GM19438 (cell line): ENCODE measurements around the gene SSBP2.

Source experiments
- ATAC-seq: cut with Tn5 transposase; IDR thresholded peaks from one replicate; pipeline ENCODE4 v1.9.1; 2021; ENCODE audit warnings: low read depth; ENCODE audit not compliant: unreplicated experiment

Gene SSBP2

GRCh38 chr5:81405126-81405891, 345.6 kb downstream of the SSBP2 start:
- ATAC-seq, result no peak

DNA sequence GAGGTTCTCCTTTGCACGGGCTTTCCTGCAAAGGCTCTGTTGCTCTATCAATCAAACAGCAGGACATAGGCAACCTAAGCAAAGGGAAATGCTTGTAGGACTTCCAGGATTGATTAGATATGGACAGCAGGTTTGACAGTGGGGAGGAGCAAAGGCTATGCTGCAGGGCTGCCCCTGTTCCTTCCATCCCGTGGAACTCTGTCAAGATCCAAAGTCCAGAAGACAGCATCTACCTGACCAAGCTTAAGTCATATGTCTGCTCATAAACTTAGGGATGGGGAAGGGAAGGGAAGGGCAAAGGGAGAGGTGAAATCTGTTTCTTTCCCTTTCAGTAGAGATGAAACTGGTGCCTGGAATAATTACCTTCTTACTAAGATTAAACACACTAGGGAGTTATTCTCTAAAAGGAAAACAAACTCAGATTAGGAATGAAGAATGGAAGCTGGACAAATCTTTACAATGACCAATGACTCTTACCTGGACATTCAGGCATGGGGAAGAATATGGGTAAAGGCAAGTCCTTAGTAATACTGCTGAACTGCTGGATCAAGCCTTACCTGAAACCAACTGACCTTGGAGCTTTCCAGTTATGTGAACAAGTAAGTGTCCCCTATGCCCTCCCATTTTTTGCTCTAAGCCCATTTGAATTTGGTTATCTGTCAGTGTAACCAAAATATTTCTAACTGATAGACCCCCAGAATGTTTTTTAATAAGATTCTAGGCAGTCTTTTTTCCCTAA, 348.5 kb downstream of the SSBP2 start:
- no peak for ATAC-seq

DNA sequence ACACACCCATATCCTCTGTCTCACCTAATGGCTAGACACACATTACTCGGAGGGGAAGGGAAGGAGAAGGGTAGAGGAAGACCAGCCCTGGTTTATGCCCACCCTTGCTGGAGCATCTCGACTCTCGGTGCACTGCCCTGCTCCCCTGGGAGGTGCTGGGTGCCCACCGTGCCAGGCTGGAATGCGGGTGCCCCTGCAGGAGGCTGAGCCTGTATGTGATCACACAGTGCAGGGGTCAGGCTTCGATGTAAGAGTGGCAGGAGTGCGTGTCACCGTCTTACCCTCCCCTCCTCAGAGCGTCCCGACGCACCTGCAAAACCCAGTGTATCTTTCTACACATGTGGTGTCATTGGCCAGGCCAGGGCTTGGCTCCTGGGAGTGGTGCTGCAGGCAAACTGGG, 349.6 kb downstream of the SSBP2 start:
- ATAC-seq, result no peak

DNA sequence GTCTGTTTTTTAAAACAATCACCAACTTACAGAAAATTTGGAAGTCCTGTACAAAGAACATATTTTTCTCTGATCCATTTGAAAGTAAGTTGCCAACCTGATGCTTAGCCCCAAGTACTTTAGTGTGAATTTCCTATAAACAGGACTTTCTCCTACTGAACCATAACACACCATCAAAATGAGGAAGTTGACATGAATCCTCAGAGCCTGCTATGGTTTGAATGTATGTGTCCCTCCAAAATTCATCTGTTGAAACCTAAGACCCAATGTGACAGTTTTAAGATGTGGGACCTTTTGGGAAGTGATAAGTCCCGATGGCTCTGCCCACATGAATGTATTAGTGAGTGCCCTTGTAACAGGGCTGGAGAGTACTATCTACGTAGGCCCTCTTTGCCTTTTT, 350.5 kb downstream of the SSBP2 start:
- ATAC-seq, result no peak

DNA sequence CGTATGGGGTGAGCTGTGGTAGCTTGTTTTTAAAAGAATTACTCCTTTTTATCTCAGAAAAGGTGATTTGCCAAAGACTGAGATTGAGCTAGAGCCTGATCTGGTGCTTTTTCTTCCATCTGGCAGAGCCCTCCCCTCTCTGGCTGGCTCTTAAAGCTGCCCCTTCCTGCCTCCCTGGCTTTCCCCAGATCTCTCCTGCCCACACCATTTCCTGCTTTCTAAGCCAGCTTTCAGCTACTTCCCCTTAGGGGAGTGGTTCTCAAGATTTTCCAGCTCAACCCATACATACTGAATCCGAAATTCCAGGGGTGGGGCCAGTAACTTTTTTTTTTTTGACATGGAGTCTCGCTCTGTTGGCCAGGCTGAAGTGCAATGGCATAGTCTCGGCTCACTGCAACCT, 352.2 kb downstream of the SSBP2 start:
- no peak for ATAC-seq

DNA sequence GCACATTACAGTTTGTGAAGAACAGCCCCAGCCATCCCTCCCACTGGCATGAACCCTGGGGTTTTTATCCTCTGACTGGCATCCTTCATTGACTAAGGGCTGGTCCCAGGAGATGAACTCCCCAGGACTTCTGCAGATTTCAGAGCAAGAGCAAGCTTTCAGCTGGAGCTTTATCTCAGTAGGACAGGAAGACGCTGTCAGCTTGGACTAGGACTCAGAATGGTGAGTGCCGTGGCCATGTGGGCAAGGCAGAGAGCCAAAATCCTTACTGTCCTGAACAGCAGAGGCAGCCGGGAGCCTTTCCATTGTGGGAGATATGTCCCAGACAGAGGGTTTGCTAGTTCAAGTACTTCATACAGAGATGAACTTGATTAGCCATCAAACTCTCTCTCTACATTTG, 353.7 kb downstream of the SSBP2 start:
- no peak for ATAC-seq

DNA sequence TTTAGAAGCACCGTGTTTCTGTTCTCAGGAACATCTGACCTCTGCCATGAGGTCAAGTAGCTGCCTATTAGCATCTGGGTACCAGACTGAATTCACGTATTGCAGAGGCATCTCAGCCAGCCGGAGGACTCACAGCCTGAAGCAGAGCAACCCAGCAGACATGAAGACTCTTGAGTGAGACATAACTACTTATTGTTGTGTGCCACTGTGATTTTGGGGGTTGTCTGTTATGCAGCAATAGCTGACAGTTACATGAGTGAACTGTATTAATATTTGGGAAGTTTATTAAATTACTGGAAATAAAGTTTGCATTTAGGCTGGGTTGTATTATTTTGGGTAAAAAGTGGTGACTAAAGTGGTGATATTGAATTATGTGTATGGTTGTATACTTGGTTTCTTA, 355.6 kb downstream of the SSBP2 start:
- ATAC-seq, result no peak

DNA sequence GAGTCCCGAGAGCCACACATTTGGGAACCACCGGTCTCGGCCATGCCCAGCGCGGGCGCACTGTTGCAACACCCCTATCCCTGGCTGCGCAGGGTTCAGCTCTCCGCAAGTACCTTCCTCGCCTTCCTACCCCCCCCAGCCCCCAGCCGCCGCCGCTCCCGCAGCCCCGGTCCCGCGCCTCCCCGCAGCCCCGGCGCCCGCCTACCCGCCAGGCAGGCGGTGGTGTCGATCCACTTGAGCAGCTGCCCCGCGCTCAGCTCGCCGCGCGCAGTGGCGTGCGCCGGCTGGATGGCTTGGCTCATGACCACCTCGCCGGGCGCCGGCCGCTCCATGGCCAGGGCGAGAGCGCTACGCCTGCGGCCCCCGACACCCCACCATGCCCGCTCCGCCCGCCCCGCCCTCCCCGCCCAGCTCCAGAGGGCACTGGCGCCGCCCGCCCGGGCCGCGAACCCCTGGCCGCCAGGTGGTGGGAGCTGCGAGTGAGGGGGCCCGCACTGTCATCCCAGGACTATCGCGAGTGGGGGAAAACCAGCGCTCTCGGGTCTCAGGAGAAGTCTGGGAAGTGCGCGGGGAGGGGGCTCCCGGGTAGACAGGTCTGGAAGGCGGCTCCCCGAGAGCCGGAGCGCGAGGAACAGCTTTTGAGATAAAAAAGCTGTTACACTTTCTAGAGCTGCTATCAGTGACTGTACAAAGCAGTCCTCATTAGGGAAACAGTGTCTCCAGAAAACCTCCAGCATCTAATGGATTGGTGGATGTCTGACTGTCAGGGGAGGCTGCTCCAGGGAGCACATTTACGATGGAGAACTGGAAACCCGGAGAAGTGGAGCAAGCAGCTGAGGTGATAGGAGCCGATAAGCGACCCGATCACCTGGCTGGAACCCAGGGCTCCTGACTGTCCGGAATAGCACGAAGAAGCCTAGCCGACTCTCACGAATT, 356.8 kb downstream of the SSBP2 start, which contains the start of gene ACOT12:
TSS of gene ACOT12 (minus strand) at position 352 of the 936 bp plus-strand sequence. CDS start at position 332, 20 bp downstream.
- no peak for ATAC-seq

GRCh38 chr5:81393430-81393782, 357.5 kb downstream of the SSBP2 start:
- no peak for ATAC-seq

DNA sequence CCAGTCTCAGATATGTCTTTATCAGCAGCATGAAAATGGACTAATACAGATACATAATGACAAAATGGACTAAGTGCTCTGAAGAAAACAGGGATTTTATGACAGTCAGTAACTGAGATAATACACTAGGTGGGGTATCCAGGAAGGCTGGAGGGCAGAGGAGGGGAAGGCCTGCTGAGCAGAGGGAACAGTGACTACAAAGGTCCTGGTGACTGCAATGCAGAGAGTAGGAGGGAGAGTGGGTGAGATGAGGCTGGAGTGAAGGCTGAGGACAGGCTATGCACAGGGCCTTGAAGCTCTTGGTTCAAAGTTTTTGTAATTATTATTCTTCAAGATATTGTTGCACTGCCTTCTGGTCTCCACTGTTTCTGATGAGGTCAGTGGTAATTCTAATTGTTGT, 361.9 kb downstream of the SSBP2 start:
- no peak for ATAC-seq

GRCh38 chr5:81388169-81388568, 362.7 kb downstream of the SSBP2 start:
- ATAC-seq, result no peak

DNA sequence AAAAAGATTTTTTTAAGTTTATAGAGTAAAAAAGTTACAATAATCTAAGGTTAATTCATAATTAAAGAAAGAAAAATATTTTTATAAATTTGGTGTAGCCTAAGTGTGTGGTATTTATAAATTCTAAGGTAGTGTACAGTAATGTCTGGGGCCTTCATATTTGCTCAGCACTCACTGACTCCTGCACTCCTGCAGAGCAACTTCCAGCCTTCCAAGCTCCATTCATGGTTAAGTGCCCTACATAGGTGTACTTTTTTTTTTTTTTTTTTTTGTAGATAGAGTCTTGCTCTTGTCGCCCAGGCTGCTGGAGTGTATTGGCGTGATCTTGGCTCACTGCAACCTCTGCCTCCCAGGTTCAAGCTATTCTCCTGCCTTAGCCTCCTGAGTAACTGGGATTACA, 367.0 kb downstream of the SSBP2 start:
- ATAC-seq, result no peak

GRCh38 chr5:81371354-81371876, 379.5 kb downstream of the SSBP2 start:
- no peak for ATAC-seq

GRCh38 chr5:81370912-81371311, 380.0 kb downstream of the SSBP2 start:
- no peak for ATAC-seq

DNA sequence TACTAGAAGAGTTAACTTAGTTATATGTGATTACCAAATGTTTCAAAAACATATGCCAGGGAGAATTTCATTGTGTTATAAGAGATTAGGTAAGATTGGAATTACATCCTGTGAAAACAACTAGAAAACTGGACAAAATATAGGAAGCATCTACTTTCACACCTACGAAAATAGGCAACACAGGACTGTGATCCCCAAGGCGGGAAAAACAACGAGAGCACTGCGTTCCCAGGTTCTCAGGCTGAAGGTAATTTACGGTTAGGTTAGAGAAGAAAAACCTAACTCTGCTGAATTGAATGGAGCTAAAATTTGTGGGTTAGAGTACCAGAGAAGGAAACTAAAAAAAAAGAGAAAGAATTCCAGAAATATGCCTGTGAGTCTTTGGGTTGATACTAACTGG, 385.4 kb downstream of the SSBP2 start:
- no peak for ATAC-seq

DNA sequence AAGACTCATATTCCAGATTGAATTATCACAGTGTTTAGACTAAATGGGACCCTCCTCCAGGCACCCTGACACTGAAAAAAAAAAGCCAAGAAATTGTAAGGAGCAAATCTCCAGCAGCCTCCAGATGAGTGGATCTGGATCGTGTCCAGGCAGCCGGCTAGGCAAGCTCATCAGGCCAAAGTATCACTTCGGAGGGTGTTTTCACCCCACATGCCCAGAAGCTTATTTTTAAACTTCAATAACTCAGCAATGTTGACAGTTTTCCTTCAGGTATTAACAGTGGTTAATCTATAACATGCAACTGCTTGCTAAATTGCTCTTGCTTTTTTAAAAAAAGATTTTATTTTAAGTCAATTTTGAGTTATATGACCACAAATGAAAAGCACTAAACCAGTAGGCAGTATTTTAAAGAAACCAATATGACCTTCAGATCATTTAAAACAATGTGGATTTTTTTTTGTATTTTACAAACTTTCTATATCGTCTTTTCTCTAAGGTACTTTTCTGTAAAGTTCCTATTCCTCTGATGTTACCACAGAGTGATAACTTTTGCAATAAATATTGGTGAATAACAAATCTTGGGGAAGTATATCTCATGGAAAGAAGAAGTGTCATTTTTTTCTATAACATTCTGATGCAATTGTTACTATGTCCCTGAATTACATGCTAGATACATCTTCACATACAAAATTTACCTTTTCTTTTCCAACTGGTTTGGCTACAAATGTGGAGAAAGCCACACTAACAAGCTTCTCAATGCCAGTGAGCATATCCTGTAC, 387.6 kb downstream of the SSBP2 start:
- no peak for ATAC-seq
